Sigmoid colon (tissue), 7 donors: ENCODE results near the gene FNDC3A. TPM values are rescaled to one million over a fixed set of nuclear protein-coding genes. Genes with fewer than 3 reads are reported as not detected.
"Not testable (repeated sequence)": the region's sequence is repeated elsewhere in the genome, so short reads cannot be mapped to it uniquely, and the experiment has no call there.

Experiments used
- DNase-seq: peaks from one replicate; pipeline ENCODE4 v3.0.0-alpha.2; 2019
- H3K27ac ChIP-seq, 4 donors: fragments of 200-600 bp; sonication (generic); one replicate each; pipeline ENCODE4 v1.5.1; 2016 to 2019; ENCODE audit warnings: mild to moderate bottlenecking in 1 of 4
- H3K27me3 ChIP-seq, 3 donors: fragments of 200-600 bp; sonication (generic); one replicate each; pipeline ENCODE4 v1.5.1; 2019; ENCODE audit warnings: mild to moderate bottlenecking in 1 of 3
- H3K36me3 ChIP-seq, 4 donors: fragments of 200-600 bp; sonication (generic); one replicate each; pipeline ENCODE4 v1.5.1; 2016 to 2019
- H3K4me1 ChIP-seq, 4 donors: fragments of 200-600 bp; sonication (generic); one replicate each; pipeline ENCODE4 v1.5.1; 2017 to 2019
- H3K4me3 ChIP-seq, 4 donors: fragments of 200-600 bp; sonication (generic); one replicate each; pipeline ENCODE4 v1.5.1; 2017 to 2019; ENCODE audit warnings: mild to moderate bottlenecking in 2 of 4, moderate library complexity in 1 of 4
- H3K9me3 ChIP-seq, 4 donors: fragments of 200-600 bp in 3 of 4; sonication (generic) in 3 of 4; one replicate each; pipeline versions ENCODE4 v1.5.1 to v1.6.1; 2013 to 2019
- EP300 ChIP-seq, 4 donors: sonication (generic); formaldehyde crosslinking; IDR thresholded peaks; one replicate each; pipeline ENCODE4 v1.6.1; 2017; ENCODE audit warnings: antibody characterized with exemption in 4 of 4
- POLR2A ChIP-seq, 2 donors: fragments of 450-650 bp; IDR thresholded peaks; one replicate each; pipeline ENCODE4 v1.6.1; 2016; ENCODE audit warnings: antibody characterized with exemption in 2 of 2, mild to moderate bottlenecking in 2 of 2, moderate library complexity in 2 of 2
- POLR2AphosphoS5 ChIP-seq, 4 donors: sonication (generic); formaldehyde crosslinking; IDR thresholded peaks; one replicate each; pipeline ENCODE4 v1.6.1; 2017; ENCODE audit warnings: antibody characterized with exemption in 4 of 4
- WGBS, 2 donors: extraction: QIAGEN DNeasy Blood & Tissue Kit; methylation state at CpG; one replicate each; pipeline ENCODE4 v1.1.7; 2013; 5-methylcytosine and 5-hydroxymethylcytosine counted together
- intact Hi-C: fragments of 100-400 bp; cut with DNase I; formaldehyde crosslinking; loops from one replicate; pipeline ENCODE4 v1.15.1; 2023
- polyA plus RNA-seq, 3 donors: library from polyadenylated mRNA; stranded (reverse); fragments of 200-250 nt; gene quantifications; one replicate each; pipeline ENCODE4 v1.2.3, GENCODE V29; 2013
- total RNA-seq, 4 donors: library from RNA; depleted of rRNA; stranded (reverse); fragments of >200 nt; gene quantifications; one replicate each; pipeline ENCODE4 v1.1.0, GENCODE V29; 2016
- TF ChIP-seq, protein P1 (sequence below), 4 experiments: fragments of 450-650 bp in 3 of 4; fragments of 200-600 bp in 1 of 4; IDR thresholded peaks; one replicate each; pipeline ENCODE4 v1.5.1; 2016 to 2019; ENCODE audit warnings: antibody characterized with exemption in 4 of 4, mild to moderate bottlenecking in 3 of 4, moderate library complexity in 2 of 4
- donor health status: healthy with polysubstance abuse.
- donor health status: Bipolar disorder and iron deficiency.
- donor health status: healthy.

The FNDC3A gene
- total and polyA plus RNA-seq, 7 donors = 14.4 to 61.4 (median 47.8) TPM

DNA sequence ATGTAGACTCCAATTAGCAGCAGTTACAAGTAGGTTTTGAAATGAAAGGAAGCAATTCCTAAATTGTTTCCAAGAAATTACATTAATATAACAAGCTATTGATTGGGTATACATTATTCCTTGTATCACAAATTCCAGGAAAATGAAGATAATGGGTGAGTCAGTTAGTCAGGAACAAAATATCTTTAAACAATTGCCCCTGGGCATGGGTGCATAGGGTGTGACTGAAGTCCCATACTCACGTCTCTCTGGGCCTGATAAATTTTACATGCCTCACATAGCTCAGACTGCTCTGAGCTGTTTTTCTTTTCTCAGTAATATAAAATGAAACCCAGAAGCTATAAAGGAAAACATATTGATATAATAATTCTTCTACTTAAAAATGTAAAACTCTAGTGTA is 87.8 kb downstream of the FNDC3A start:
- peaks cover 0 to 32% (median 17%) of the 10 kb centered on the region in 4 donors for H3K4me1 ChIP-seq
- no peaks in the 10 kb centered on the region for H3K9me3 ChIP-seq
- no peaks in the 10 kb centered on the region for H3K27me3 ChIP-seq
- intact Hi-C loops = no loop called here
- TF ChIP-seq, protein P1, sequence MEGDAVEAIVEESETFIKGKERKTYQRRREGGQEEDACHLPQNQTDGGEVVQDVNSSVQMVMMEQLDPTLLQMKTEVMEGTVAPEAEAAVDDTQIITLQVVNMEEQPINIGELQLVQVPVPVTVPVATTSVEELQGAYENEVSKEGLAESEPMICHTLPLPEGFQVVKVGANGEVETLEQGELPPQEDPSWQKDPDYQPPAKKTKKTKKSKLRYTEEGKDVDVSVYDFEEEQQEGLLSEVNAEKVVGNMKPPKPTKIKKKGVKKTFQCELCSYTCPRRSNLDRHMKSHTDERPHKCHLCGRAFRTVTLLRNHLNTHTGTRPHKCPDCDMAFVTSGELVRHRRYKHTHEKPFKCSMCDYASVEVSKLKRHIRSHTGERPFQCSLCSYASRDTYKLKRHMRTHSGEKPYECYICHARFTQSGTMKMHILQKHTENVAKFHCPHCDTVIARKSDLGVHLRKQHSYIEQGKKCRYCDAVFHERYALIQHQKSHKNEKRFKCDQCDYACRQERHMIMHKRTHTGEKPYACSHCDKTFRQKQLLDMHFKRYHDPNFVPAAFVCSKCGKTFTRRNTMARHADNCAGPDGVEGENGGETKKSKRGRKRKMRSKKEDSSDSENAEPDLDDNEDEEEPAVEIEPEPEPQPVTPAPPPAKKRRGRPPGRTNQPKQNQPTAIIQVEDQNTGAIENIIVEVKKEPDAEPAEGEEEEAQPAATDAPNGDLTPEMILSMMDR (IDR thresholded peaks at IDR 0.05) = no peak
- TF ChIP-seq POLR2AphosphoS5 (IDR thresholded peaks at IDR 0.05) = no peak
- no peak for TF ChIP-seq POLR2A (IDR thresholded peaks at IDR 0.05)
- no peak for TF ChIP-seq EP300 (IDR thresholded peaks at IDR 0.05)
- H3K4me3 ChIP-seq = no peak overlapping the region
- no peak for DNase-seq
- H3K36me3 ChIP-seq = no peaks in the 10 kb centered on the region
- 83 to 86% methylated on average over 1 of the region's 1 CpG for WGBS, 2 donors
- no peak overlapping the region for H3K27ac ChIP-seq

GRCh38 chr13:49064476-49064875 is 88.8 kb downstream of the FNDC3A start:
- WGBS, 2 donors = 90 to 93% methylated on average over 3 of the region's 3 CpGs

DNA sequence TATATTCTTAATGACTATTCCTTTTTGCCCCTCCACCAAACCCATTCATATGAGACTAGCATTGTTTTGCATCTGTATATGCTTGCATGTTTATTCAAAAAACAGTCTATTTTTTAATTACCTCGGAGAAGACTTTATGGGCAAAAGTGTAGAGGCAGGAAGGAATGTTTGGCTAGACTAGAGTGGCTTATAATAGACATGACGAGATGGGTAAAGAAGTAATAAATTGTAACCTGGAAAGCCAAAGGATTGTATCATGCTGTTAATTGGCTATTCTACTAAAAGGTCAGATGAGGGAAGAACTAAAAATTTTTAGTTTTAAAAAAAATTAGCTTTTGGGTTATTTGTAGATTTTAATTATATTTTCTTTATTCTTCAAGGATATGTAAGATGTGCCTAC is 91.1 kb downstream of the FNDC3A start:
- no peak overlapping the region for H3K27ac ChIP-seq
- H3K4me3 ChIP-seq = no peak overlapping the region
- TF ChIP-seq POLR2A (IDR thresholded peaks at IDR 0.05) = no peak
- no peak for TF ChIP-seq POLR2AphosphoS5 (IDR thresholded peaks at IDR 0.05)
- TF ChIP-seq, protein P1 (IDR thresholded peaks at IDR 0.05) = no peak
- TF ChIP-seq EP300 (IDR thresholded peaks at IDR 0.05) = no peak
- 88 to 94% methylated on average over 2 of the region's 2 CpGs for WGBS, 2 donors
- H3K4me1 ChIP-seq = peaks cover 0 to 32% (median 17%) of the 10 kb centered on the region in 4 donors
- H3K36me3 ChIP-seq = no peaks in the 10 kb centered on the region
- no peaks in the 10 kb centered on the region for H3K9me3 ChIP-seq
- intact Hi-C loops = no loop called here
- H3K27me3 ChIP-seq = no peaks in the 10 kb centered on the region
- no peak for DNase-seq

More at GRCh38 chr13:49064476-49064875, 88.8 kb downstream of the FNDC3A start:
- H3K27me3 ChIP-seq = no peaks in the 10 kb centered on the region
- intact Hi-C loops = no loop called here
- TF ChIP-seq EP300 (IDR thresholded peaks at IDR 0.05) (no peak), POLR2AphosphoS5 (IDR thresholded peaks at IDR 0.05) (no peak)
- TF ChIP-seq, protein P1 (IDR thresholded peaks at IDR 0.05) = no peak
- H3K9me3 ChIP-seq = no peaks in the 10 kb centered on the region
- H3K4me1 ChIP-seq = peaks cover 0 to 32% (median 17%) of the 10 kb centered on the region in 4 donors
- no peak overlapping the region for H3K4me3 ChIP-seq
- no peak overlapping the region for H3K27ac ChIP-seq
- DNase-seq = no peak
- H3K36me3 ChIP-seq = no peaks in the 10 kb centered on the region

DNA sequence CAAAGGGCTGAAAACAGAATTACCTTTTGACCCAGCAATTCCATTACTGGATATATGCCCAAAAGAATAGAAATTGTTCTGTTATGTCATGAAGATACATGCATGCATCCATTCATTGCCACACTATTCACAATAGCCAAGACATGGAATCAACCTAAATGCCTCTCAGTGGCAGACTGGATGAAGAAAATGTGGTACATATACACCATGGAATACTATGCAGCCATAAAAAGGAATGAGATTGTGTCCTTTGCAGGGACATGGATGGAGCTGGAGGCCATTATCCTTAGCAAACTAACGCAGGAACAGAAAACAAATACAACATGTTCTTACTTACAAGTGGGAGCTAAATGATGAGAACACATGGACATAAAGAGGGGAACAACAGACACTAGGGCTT is 92.8 kb downstream of the FNDC3A start:
- peaks cover 0 to 17% (median 12%) of the 10 kb centered on the region in 4 donors for H3K4me1 ChIP-seq
- H3K4me3 ChIP-seq, H3K27me3 ChIP-seq, intact Hi-C loops, H3K9me3 ChIP-seq, H3K36me3 ChIP-seq, DNase-seq, H3K27ac ChIP-seq: not testable (repeated sequence)
- WGBS, 2 donors = 98% methylated on average over 1 of the region's 1 CpG

DNA sequence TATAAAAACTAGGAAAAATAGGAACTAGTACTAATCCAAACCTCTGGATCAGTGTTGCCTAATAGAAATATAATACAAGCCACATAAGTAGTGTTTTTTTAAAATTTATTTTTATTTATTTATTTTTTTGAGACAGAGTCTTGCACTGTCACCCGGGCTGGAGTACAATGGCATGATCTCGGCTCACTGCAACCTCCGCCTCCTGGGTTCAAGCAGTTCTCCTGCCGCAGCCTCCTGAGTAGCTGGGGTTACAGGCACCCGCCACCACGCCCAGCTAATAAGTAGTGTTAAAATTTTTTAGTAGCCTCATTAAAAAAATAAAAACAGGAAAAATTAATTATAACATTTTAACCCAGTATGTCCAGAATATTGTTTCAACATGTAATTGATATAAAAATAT is 94.3 kb downstream of the FNDC3A start:
- 96 to 97% methylated on average over 6 of the region's 6 CpGs for WGBS, 2 donors

DNA sequence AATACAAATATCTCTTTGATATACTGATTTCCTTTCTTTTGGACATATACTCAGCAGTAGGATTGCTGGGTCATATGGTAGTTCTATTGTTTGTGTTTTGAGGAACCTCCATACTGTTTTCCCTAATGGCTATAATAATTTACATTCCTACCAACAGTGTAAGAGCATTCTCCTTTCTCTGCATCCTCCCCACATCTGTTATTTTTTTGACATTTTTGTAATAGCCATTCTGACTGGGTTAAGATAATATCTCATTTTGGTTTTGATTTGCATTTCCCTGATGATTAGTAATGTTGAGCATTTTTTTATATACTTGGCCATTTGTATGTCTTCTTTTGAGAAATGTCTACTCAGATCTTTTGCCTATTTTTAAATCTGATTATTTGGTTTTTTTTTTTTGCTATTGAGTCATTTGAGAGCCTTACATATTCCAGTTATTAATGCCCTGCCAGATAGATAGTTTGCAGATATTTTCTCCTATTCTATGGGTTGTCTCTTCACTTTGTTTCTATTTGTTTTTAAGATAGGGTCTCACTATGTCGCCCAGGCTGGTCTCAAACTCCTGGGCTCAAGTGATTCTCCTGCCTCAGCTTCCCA is 95.7 kb downstream of the FNDC3A start:
- Histone ChIP-seq H3K9me3 (no peaks in the 10 kb centered on the region), H3K36me3 (peaks cover 0 to 8% (median under 1%) of the 10 kb centered on the region in 4 donors), H3K27ac (no peak overlapping the region), H3K27me3 (no peaks in the 10 kb centered on the region), H3K4me3 (no peak overlapping the region), H3K4me1 (peaks cover 0 to 3% (median 0%) of the 10 kb centered on the region in 4 donors)
- DNase-seq = no peak
- intact Hi-C loops = no loop called here
- WGBS, 2 donors = 96 to 98% methylated on average over 1 of the region's 1 CpG
- TF ChIP-seq, protein P1 (IDR thresholded peaks at IDR 0.05) = no peak
- TF ChIP-seq EP300 (IDR thresholded peaks at IDR 0.05) = no peak
- no peak for TF ChIP-seq POLR2AphosphoS5 (IDR thresholded peaks at IDR 0.05)
- no peak for TF ChIP-seq POLR2A (IDR thresholded peaks at IDR 0.05)

More for the DNA sequence above, 94.3 kb downstream of the FNDC3A start:
- H3K36me3 ChIP-seq, H3K27me3 ChIP-seq, intact Hi-C loops, H3K27ac ChIP-seq, H3K4me3 ChIP-seq, DNase-seq, H3K9me3 ChIP-seq, H3K4me1 ChIP-seq: not testable (repeated sequence)
